Fibroblast of lung (primary cell): Measurements from ENCODE around the gene KIAA1328. TPM values are rescaled to one million over a fixed set of nuclear protein-coding genes. Genes with fewer than 3 reads are reported as not detected.

ENCODE experiments used
- DNase-seq, 2 donors: peaks; one replicate each; pipeline versions ENCODE4 v3.0.0 to v3.0.0-alpha.2; 2010; ENCODE audit warnings: low read depth in 2 of 2
- H2AFZ ChIP-seq: 2 replicates; pipeline ENCODE4 v1.5.1; 2012; ENCODE audit warnings: low read length, control low read depth, inconsistent platforms
- H3K27ac ChIP-seq: 2 replicates; pipeline ENCODE4 v1.5.1; 2011; ENCODE audit warnings: low read length, control low read depth; ENCODE audit not compliant: insufficient read depth
- H3K27me3 ChIP-seq: 2 replicates; pipeline ENCODE4 v1.5.1; 2011; ENCODE audit warnings: mild to moderate bottlenecking, low read length; ENCODE audit not compliant: control insufficient read depth, insufficient read depth
- H3K36me3 ChIP-seq: 2 replicates; pipeline ENCODE4 v1.5.1; 2011; ENCODE audit warnings: low read length; ENCODE audit not compliant: control insufficient read depth, insufficient read depth
- H3K4me1 ChIP-seq: 2 replicates; pipeline ENCODE4 v1.5.1; 2011; ENCODE audit warnings: low read length; ENCODE audit not compliant: control insufficient read depth, insufficient read depth; ENCODE audit errors: extremely low read depth
- H3K4me2 ChIP-seq: 2 replicates; pipeline ENCODE4 v1.5.1; 2011; ENCODE audit warnings: low read length, control low read depth; ENCODE audit not compliant: insufficient read depth; ENCODE audit errors: extremely low read depth
- H3K4me3 ChIP-seq, 4 experiments: fragments of 200-600 bp in 1 of 4; sonication (generic) in 1 of 4; replicated peaks in 1 of 4; 2 replicates each; pipeline ENCODE4 v1.5.1; 2011 to 2016; ENCODE audit warnings: low read length in 4 of 4, low read depth in 3 of 4, mild to moderate bottlenecking in 3 of 4, control low read depth in 2 of 4, inconsistent platforms in 1 of 4, mixed read lengths in 1 of 4; ENCODE audit not compliant: insufficient read depth in 1 of 4; ENCODE audit errors: control extremely low read depth in 1 of 4
- H3K79me2 ChIP-seq: 2 replicates; pipeline ENCODE4 v1.5.1; 2012; ENCODE audit warnings: mild to moderate bottlenecking, low read length, inconsistent platforms; ENCODE audit not compliant: control insufficient read depth, insufficient read depth
- H3K9ac ChIP-seq: 2 replicates; pipeline ENCODE4 v1.5.1; 2011; ENCODE audit warnings: mild to moderate bottlenecking, low read length, control low read depth; ENCODE audit not compliant: insufficient read depth
- H3K9me3 ChIP-seq: 2 replicates; pipeline ENCODE4 v1.5.1; 2012; ENCODE audit warnings: low read depth, low read length; ENCODE audit not compliant: control insufficient read depth, insufficient read depth
- H4K20me1 ChIP-seq: 2 replicates; pipeline ENCODE4 v1.5.1; 2011; ENCODE audit warnings: low read length; ENCODE audit not compliant: control insufficient read depth, insufficient read depth; ENCODE audit errors: extremely low read depth
- EZH2 ChIP-seq: IDR thresholded peaks from 2 replicates; pipeline ENCODE4 v1.5.1; 2012; ENCODE audit warnings: low read length, control low read depth, mild to moderate bottlenecking; ENCODE audit errors: missing control alignments
- polyA plus RNA-seq, 2 donors: library from polyadenylated mRNA; depleted of rRNA in 1 of 2; stranded (reverse) in 1 of 2; unstranded in 1 of 2; fragments of >200 nt; gene quantifications; 2 replicates each; pipeline ENCODE4 v1.2.1, GENCODE V29; 2011 to 2012; ENCODE audit warnings: missing spikeins in 1 of 2
- total RNA-seq: library from RNA; depleted of rRNA; stranded (reverse); fragments of >200 nt; gene quantifications from 2 replicates; pipeline ENCODE4 v1.2.1, GENCODE V29; 2014
- TF ChIP-seq, protein P1 (sequence below), 2 donors: IDR thresholded peaks in 1 of 2; conservative IDR thresholded peaks in 1 of 2; 1 replicate in 1 of 2; 2 replicates in 1 of 2; pipeline ENCODE4 v1.5.1; 2011 to 2012; ENCODE audit warnings: low read length in 2 of 2, control low read depth in 1 of 2, inconsistent platforms in 1 of 2, low read depth in 1 of 2, mild to moderate bottlenecking in 1 of 2

Gene KIAA1328
- total and polyA plus RNA-seq, 2 donors (not counting 1 experiment from before 2014, with no cell fraction given) = 4.3 to 4.5 TPM

GRCh38 chr18:36818652-36819051 is 10.3 kb upstream of the KIAA1328 start:
- TF ChIP-seq, protein P1, sequence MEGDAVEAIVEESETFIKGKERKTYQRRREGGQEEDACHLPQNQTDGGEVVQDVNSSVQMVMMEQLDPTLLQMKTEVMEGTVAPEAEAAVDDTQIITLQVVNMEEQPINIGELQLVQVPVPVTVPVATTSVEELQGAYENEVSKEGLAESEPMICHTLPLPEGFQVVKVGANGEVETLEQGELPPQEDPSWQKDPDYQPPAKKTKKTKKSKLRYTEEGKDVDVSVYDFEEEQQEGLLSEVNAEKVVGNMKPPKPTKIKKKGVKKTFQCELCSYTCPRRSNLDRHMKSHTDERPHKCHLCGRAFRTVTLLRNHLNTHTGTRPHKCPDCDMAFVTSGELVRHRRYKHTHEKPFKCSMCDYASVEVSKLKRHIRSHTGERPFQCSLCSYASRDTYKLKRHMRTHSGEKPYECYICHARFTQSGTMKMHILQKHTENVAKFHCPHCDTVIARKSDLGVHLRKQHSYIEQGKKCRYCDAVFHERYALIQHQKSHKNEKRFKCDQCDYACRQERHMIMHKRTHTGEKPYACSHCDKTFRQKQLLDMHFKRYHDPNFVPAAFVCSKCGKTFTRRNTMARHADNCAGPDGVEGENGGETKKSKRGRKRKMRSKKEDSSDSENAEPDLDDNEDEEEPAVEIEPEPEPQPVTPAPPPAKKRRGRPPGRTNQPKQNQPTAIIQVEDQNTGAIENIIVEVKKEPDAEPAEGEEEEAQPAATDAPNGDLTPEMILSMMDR (conservative IDR thresholded peaks at IDR 0.05 in 1 of 2, IDR thresholded peaks at IDR 0.05 in 1 of 2; ENCODE audit: low read depth in 1 of 2, low read length in 2 of 2) = no peak
- TF ChIP-seq EZH2 = no peak
- H3K27ac ChIP-seq = no peak overlapping the region
- DNase-seq = no peak
- no peaks in the 10 kb centered on the region for H3K36me3 ChIP-seq
- H3K4me2 ChIP-seq = no peak overlapping the region
- no peaks in the 10 kb centered on the region for H4K20me1 ChIP-seq
- H3K4me1 ChIP-seq = no peaks in the 10 kb centered on the region
- H2AFZ ChIP-seq = no peak overlapping the region
- H3K9me3 ChIP-seq = no peaks in the 10 kb centered on the region
- H3K27me3 ChIP-seq = no peaks in the 10 kb centered on the region
- H3K79me2 ChIP-seq = no peaks in the 10 kb centered on the region
- H3K9ac ChIP-seq = no peak overlapping the region
- H3K4me3 ChIP-seq = no peak overlapping the region

- no peaks in the 10 kb centered on the region for H3K27me3 ChIP-seq
- H3K79me2 ChIP-seq = no peaks in the 10 kb centered on the region
- DNase-seq = no peak
- H3K4me1 ChIP-seq = no peaks in the 10 kb centered on the region
- no peak overlapping the region for H3K27ac ChIP-seq
- H3K9ac ChIP-seq = no peak overlapping the region
- H2AFZ ChIP-seq = no peak overlapping the region
- no peaks in the 10 kb centered on the region for H4K20me1 ChIP-seq
- H3K4me2 ChIP-seq = no peak overlapping the region
- H3K36me3 ChIP-seq = no peaks in the 10 kb centered on the region
- TF ChIP-seq, protein P1 (conservative IDR thresholded peaks at IDR 0.05 in 1 of 2, IDR thresholded peaks at IDR 0.05 in 1 of 2; ENCODE audit: low read depth in 1 of 2, low read length in 2 of 2) = no peak
- TF ChIP-seq EZH2 = no peak
- H3K9me3 ChIP-seq = no peaks in the 10 kb centered on the region
- H3K4me3 ChIP-seq = no peak overlapping the region
Measured at GRCh38 chr18:36819621-36820020, 9.3 kb upstream of the KIAA1328 start.

- H3K4me3 ChIP-seq = no peak overlapping the region
- H3K27ac ChIP-seq = no peak overlapping the region
- TF ChIP-seq, protein P1 (conservative IDR thresholded peaks at IDR 0.05 in 1 of 2, IDR thresholded peaks at IDR 0.05 in 1 of 2; ENCODE audit: low read depth in 1 of 2, low read length in 2 of 2) = no peak
- TF ChIP-seq EZH2 = no peak
- DNase-seq = no peak
- H4K20me1 ChIP-seq = no peaks in the 10 kb centered on the region
- H3K4me1 ChIP-seq = no peaks in the 10 kb centered on the region
- H3K9me3 ChIP-seq = no peaks in the 10 kb centered on the region
- no peak overlapping the region for H3K4me2 ChIP-seq
- no peaks in the 10 kb centered on the region for H3K36me3 ChIP-seq
- H3K79me2 ChIP-seq = peaks cover 6% of the 10 kb centered on the region
- no peak overlapping the region for H2AFZ ChIP-seq
- H3K9ac ChIP-seq = no peak overlapping the region
- H3K27me3 ChIP-seq = no peaks in the 10 kb centered on the region
Measured at GRCh38 chr18:36821681-36822080, 7.2 kb upstream of the KIAA1328 start.
